GM21737 (cell line): ENCODE results near the gene NDNF.

ENCODE experiments used
- ATAC-seq: cut with Tn5 transposase; IDR thresholded peaks from one replicate; pipeline ENCODE4 v1.9.1; 2021; ENCODE audit warnings: mild to moderate bottlenecking, moderate library complexity; ENCODE audit not compliant: unreplicated experiment

The NDNF gene

DNA sequence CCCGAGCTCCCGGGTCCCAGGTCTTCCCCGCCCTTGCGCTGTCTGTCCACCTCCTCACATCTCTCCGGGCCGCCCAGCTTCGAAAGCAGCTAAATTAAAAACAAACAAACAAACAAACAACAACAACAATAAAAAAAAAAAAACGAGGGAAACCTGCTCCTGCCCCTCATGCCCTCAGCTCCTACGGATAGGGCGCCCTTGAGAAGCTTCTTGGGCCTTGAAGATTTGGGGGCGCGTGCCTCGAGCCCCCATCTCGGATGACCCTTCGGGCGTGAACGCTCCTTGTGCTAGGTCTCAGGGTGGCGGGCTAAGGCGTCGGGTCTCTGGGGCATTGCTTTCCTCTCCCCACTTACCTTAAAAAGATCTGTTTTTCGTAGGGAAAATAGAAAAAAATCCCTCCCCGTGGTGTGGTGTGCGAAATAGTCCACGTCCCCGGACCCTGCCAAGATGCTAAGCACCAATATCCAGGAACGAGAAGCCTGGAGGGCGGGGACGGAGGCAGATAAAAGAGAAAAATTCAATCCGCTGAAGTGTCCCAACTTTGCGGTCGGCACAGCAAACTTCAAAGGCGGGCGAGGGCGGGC lies 603 bp downstream of the NDNF start:
- no peak for ATAC-seq

- ATAC-seq: no peak
Observed at GRCh38 chr4:121070696-121071639, 1.4 kb downstream of the NDNF start.

DNA sequence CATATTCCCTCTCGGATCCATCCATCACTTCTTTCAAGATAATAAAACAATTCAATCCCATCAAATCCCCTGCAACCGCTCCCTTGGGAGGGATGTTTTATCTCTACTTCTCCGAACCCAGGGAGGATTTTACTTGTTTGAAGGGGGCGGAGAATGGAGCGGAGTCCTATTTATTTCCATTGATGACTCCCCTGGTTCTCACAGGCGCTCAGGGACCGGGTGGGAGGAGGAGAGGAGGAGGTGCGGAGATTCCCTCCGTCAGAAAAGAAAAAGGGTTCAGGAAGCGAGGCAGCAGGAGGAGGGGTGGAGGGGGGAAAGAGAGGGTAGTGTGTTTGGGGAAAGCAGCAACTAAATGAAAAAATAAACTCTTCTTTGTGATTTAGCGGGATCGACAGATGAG lies 2.1 kb downstream of the NDNF start:
- no peak for ATAC-seq

DNA sequence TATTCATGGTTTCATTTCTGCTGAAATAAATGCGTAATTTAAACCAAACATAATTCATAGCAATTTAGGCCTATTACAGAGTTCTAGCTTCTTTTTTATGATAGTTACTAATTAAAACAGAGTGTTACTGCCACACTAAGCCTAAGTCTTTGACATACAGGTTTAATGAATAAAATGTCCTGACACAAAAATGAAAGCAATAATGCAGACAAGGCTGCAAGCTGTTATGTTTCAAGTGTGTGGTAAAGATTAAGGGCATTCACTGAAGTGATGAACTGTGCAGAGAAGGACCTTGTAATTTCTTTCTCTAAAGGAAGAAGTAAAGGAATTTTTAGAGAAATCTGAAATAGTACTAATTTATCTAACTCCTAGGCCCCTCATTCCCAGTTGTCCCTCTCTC lies 2.9 kb downstream of the NDNF start:
- no peak for ATAC-seq

GRCh38 chr4:121064482-121064881 lies 7.9 kb downstream of the NDNF start:
- ATAC-seq: no peak

GRCh38 chr4:121062521-121062920 lies 9.8 kb downstream of the NDNF start:
- no peak for ATAC-seq

- ATAC-seq: no peak
Observed at GRCh38 chr4:121061861-121062260, 10.5 kb downstream of the NDNF start.

- ATAC-seq: no peak
Observed at GRCh38 chr4:121061215-121061614, 11.1 kb downstream of the NDNF start.

GRCh38 chr4:121057466-121057922 lies 14.8 kb downstream of the NDNF start:
- ATAC-seq: no peak

DNA sequence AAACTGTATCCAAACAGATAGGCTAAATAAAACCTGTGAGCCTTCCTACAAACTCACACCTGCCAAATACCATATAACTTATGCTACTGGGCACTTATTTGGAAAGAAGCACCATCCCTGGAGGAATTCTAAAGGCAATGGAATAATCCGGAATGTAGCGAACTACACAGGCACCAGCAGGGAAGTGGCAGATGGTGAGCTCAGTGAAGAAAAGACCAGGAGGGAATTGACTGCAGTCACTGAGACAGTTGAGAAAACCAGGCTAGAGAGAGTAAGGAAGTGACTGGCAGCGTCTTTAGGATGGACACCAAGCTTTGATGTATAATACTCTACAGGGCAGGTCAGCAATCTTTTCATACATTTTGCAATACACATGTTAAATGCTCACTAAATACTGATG lies 16.3 kb downstream of the NDNF start:
- ATAC-seq: no peak

DNA sequence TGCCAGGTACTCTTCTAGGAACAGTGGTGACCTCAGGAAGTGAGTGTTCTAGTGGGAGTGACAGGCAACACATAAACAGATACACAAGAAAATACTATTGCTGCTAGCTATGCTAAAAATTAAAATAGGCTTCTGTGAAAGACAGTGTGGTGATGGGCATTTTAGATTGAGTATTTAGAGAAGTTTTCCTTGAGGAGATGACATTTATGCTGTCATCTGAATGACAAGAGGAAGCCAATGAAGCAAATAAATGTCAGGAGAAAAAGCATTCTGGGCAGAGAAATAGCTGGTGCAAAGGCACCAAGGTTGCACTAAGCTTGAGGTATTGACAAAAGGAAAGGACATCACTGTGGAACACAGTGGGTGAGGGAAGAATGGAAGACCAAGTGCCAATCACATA lies 18.0 kb downstream of the NDNF start:
- no peak for ATAC-seq

- no peak for ATAC-seq
Observed at GRCh38 chr4:121053601-121054143, 18.7 kb downstream of the NDNF start.

GRCh38 chr4:121050300-121050699 lies 22.0 kb downstream of the NDNF start:
- no peak for ATAC-seq

GRCh38 chr4:121049072-121049599 lies 23.2 kb downstream of the NDNF start:
- ATAC-seq: no peak

DNA sequence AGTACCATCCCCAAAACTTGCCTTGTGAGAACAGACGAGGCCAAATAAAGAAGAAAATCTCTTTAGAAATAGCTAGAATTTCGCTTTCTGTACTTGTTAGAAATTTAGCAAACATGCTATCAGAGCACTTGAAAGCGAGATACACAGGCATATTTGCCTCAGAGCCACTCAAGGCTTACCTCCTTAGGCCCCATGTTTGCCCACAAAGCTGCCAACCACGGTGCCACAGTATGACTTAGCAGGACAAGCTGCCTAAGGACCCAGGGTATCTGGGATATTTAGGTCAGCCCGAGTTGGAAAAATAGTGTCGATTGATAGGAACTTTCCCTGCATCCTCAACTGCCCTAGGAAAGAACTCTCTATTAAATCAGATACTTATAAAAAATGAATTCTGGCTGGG lies 24.2 kb downstream of the NDNF start:
- no peak for ATAC-seq

DNA sequence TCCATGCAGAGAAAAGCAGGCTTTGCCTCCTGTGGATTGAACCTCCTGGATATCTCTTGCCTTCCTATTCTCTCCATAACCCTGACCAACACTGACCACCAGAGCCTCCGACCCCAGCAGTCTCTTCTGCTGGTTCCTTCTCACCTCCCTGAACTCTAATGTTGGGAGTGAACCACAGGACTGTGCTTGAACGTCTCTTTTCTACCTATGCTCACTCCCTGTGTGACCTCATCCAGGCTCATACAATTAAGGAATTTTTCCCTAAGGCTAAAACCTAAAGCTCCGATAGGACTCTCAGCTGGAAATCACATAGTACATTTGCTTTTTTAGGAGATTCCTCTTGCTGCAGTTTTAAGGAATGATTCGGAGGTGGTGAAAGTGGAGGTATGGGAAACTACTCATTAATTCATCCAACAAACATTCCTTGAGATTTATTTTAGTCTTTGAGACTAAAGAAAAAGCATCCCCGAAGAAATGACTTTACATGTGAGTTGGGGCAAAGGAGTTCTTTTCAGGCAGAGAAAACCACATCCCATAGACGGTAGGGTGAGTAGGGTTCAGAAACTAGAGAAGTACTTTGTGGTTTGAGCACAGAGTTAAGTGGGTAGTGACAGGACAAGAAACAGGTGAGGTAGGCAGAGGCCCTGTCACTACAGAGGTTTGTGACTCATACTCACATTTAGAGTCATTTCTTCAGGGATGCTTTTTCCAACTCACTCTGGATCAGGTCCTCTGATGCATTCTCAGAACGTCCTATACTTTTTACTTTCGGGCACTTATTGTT lies 30.8 kb downstream of the NDNF start:
- peak; percentile 91 for ATAC-seq

GRCh38 chr4:121034017-121034416 lies 38.3 kb downstream of the NDNF start:
- no peak for ATAC-seq

GRCh38 chr4:121030711-121031110 lies 41.6 kb downstream of the NDNF start:
- no peak for ATAC-seq

GRCh38 chr4:121030131-121030530 lies 42.2 kb downstream of the NDNF start:
- ATAC-seq: no peak

- no peak for ATAC-seq
Observed at GRCh38 chr4:121026034-121026433, 46.3 kb downstream of the NDNF start.

DNA sequence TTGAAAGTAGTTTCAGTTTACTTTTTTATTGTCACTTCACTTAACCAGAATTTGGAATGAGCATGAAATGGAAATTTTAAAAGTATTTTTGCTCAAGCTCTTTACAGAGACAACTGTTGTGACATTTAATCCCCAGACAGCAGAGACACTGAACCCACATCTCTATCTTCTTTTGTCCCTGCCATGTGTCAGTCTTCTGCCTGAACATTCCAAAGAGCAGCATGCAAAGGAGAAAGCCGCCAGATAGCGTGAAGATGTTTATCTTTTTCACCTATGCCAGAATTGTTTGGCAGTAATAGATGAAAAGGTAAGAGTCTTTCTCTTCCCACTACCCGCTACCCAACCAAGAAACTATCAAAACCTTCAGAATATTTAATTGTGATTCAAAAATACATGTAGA lies 46.8 kb downstream of the NDNF start:
- ATAC-seq: no peak
